ENCODE results near the gene PIK3C2B. TPM values are rescaled to one million over a fixed set of nuclear protein-coding genes. Genes with fewer than 3 reads are reported as not detected.
A peak's percentile ranks its signal among the peaks of the same experiment; 100 is the strongest.

PIK3C2B gene
- total RNA-seq, 2 donors from 2014 or later: 20.9 to 24.1 TPM

DNA sequence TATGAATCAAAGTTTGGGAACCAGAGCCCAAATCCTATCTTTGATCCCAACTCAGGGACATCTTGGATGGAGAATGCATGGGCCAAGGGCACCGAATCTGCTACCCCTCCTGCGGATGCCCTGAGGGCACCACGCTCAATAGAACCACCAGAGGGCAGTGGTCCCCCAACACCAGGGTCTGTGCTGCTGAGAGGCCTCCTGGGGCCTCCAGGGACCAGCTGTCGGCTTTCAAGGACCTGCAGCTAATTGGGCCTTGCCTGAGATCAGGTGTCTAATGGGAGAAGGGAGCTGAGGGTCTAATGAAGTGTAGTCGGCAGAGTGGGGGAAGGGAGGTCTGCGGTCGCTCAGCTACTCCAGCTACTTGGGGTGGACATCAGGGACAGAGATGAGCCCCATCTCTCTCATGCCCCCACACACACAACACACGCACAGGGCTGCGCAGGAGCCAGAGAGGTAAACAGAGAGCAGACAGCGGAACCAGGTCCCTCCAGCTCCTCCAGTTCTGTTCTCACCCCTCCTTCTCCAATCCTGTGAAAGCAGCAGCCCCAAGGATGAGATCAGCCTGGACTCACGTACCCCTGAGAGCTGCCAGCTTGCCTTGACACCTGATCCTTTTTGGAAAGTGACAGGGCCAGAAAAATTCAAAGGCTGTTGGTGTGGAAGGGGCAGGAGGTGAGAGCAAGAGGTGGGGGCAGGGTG, 48.0 kb downstream of the PIK3C2B start:
- peaks cover 13% of the 10 kb centered on the region for H3K4me1 ChIP-seq (replicated peaks)
- intact Hi-C loops (cut with DNase I): loop anchor here (2.0 kb wide), 1 partner anchor 56 kb away; no protein-coding TSS in a partner anchor
- no peaks in the 10 kb centered on the region for H3K36me3 ChIP-seq
- H3K4me3 ChIP-seq: no peak overlapping the region
- peak overlapping the region in 1 of 2 donors; percentile 42 for H3K27ac ChIP-seq
- DNase-seq (ENCODE audit: low spot score): peak; percentile 61
- TF ChIP-seq POLR2AphosphoS5 (IDR thresholded peaks at IDR 0.05) (peak; percentile 34), POLR2A (IDR thresholded peaks at IDR 0.05) (no peak)
- TF ChIP-seq, protein P1, sequence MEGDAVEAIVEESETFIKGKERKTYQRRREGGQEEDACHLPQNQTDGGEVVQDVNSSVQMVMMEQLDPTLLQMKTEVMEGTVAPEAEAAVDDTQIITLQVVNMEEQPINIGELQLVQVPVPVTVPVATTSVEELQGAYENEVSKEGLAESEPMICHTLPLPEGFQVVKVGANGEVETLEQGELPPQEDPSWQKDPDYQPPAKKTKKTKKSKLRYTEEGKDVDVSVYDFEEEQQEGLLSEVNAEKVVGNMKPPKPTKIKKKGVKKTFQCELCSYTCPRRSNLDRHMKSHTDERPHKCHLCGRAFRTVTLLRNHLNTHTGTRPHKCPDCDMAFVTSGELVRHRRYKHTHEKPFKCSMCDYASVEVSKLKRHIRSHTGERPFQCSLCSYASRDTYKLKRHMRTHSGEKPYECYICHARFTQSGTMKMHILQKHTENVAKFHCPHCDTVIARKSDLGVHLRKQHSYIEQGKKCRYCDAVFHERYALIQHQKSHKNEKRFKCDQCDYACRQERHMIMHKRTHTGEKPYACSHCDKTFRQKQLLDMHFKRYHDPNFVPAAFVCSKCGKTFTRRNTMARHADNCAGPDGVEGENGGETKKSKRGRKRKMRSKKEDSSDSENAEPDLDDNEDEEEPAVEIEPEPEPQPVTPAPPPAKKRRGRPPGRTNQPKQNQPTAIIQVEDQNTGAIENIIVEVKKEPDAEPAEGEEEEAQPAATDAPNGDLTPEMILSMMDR (IDR thresholded peaks at IDR 0.05): peak; percentile 42 to 82 (median 74)
- no peaks in the 10 kb centered on the region for H3K27me3 ChIP-seq (replicated peaks; ENCODE audit: insufficient read depth)
- H3K9me3 ChIP-seq: no peaks in the 10 kb centered on the region
- 36% methylated on average over 8 of the region's 11 CpGs for WGBS

DNA sequence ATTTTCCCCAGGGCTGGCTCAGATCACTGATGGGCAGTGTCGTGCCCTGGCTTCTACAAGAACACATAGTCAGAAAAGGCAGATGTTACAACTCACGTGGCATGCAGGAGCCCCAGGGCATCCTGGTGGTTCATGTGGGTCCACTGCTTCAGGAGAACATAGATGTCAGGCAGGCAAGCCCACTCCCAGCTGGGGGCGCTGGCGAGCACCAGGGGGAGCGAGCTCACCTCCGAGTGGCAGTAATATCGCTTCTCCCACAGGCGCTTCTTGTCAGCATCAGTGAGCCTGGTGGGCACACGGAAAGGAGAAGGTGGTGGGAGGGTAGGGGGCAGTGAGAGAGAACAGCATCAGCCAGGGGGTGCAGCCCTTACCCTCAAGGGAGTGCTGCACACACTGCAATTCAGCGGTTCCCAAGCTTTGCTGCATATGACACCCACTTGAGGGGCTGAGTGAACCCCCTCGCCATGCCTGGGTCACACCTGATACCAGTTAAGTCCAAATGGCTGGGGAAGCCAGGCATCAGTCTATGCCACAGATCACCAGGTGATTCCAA, 48.7 kb downstream of the PIK3C2B start:
- intact Hi-C loops (cut with DNase I): loop anchor here (2.0 kb wide), 1 partner anchor 57 kb away; no protein-coding TSS in a partner anchor
- DNase-seq (ENCODE audit: low spot score): no peak
- Histone ChIP-seq H3K27ac (no peak overlapping the region), H3K36me3 (no peaks in the 10 kb centered on the region), H3K9me3 (no peaks in the 10 kb centered on the region), H3K27me3 (replicated peaks; ENCODE audit: insufficient read depth) (no peaks in the 10 kb centered on the region), H3K4me3 (no peak overlapping the region), H3K4me1 (replicated peaks) (peaks cover 13% of the 10 kb centered on the region)
- TF ChIP-seq POLR2A (IDR thresholded peaks at IDR 0.05): no peak
- no peak for TF ChIP-seq POLR2AphosphoS5 (IDR thresholded peaks at IDR 0.05)
- TF ChIP-seq, protein P1 (IDR thresholded peaks at IDR 0.05): peak in 1 of 4 experiments; percentile 8
- 57% methylated on average over 11 of the region's 11 CpGs for WGBS

Other genes starting within 250 kb of the PIK3C2B start
- gene PLEKHA6, start 134.9 kb downstream of the PIK3C2B start, total RNA-seq: 10 to 100 TPM; 24.5 to 49.3 TPM
- gene PPP1R15B, start 83.0 kb downstream of the PIK3C2B start, total RNA-seq: 10 to 100 TPM; 43.5 to 45.0 TPM
- gene MDM4, start 21.6 kb upstream of the PIK3C2B start, total RNA-seq: 10 to 100 TPM; 38.0 to 66.9 TPM
- 10 to 100 TPM in 1 of 2 donors, under 1 TPM in 1; 0.55 to 15.3 TPM for gene LRRN2, start 190.9 kb upstream of the PIK3C2B start, total RNA-seq

All from prostate gland (tissue), 2 donors.